ENCODE data around the gene CD2. TPM values are rescaled to one million over a fixed set of nuclear protein-coding genes. Genes with fewer than 3 reads are reported as not detected.

CD2 gene
- total RNA-seq, 6 donors from 2014 or later = 3.8 to 23.5 (median 7.9) TPM

GRCh38 chr1:116775116-116775752 lies 21.0 kb downstream of the CD2 start:
- Histone ChIP-seq H3K4me1 (no peaks in the 10 kb centered on the region), H3K27me3 (no peaks in the 10 kb centered on the region), H3K36me3 (no peaks in the 10 kb centered on the region), H3K9me3 (no peaks in the 10 kb centered on the region), H3K4me3 (no peak overlapping the region), H3K27ac (no peak overlapping the region)
- WGBS, 2 donors = 83 to 87% methylated on average over 29 of the region's 29 CpGs
- TF ChIP-seq EP300 (IDR thresholded peaks at IDR 0.05) (no peak), POLR2AphosphoS5 (IDR thresholded peaks at IDR 0.05) (no peak), CTCF (IDR thresholded peaks at IDR 0.05) (no peak), POLR2A (IDR thresholded peaks at IDR 0.05) (no peak)
- no peak for ATAC-seq (ENCODE audit: low FRiP score in 2 of 2)
- peak in 1 of 2 donors; percentile 68 for DNase-seq

- Histone ChIP-seq H3K36me3 (no peaks in the 10 kb centered on the region), H3K9me3 (no peaks in the 10 kb centered on the region), H3K27ac (no peak overlapping the region), H3K4me1 (no peaks in the 10 kb centered on the region), H3K27me3 (no peaks in the 10 kb centered on the region), H3K4me3 (no peak overlapping the region)
- DNase-seq (no peak), ATAC-seq (ENCODE audit: low FRiP score in 2 of 2) (no peak)
- WGBS, 2 donors = 70 to 78% methylated on average over 3 of the region's 3 CpGs
- TF ChIP-seq POLR2A (IDR thresholded peaks at IDR 0.05) (no peak), CTCF (IDR thresholded peaks at IDR 0.05) (no peak), EP300 (IDR thresholded peaks at IDR 0.05) (no peak), POLR2AphosphoS5 (IDR thresholded peaks at IDR 0.05) (no peak)
Measured at GRCh38 chr1:116777831-116778830, 23.9 kb downstream of the CD2 start.

- DNase-seq = no peak
- ATAC-seq (ENCODE audit: low FRiP score in 2 of 2) = no peak
- no peaks in the 10 kb centered on the region for H3K9me3 ChIP-seq
- H3K4me1 ChIP-seq = no peaks in the 10 kb centered on the region
- 95 to 98% methylated on average over 6 of the region's 6 CpGs for WGBS, 2 donors
- H3K27ac ChIP-seq = no peak overlapping the region
- no peaks in the 10 kb centered on the region for H3K36me3 ChIP-seq
- TF ChIP-seq CTCF (IDR thresholded peaks at IDR 0.05) (no peak), POLR2A (IDR thresholded peaks at IDR 0.05) (no peak), EP300 (IDR thresholded peaks at IDR 0.05) (no peak), POLR2AphosphoS5 (IDR thresholded peaks at IDR 0.05) (no peak)
- no peak overlapping the region for H3K4me3 ChIP-seq
- no peaks in the 10 kb centered on the region for H3K27me3 ChIP-seq
Measured at GRCh38 chr1:116781034-116781433, 26.8 kb downstream of the CD2 start.

- ATAC-seq (ENCODE audit: low FRiP score in 2 of 2) (no peak), DNase-seq (no peak)
- no peaks in the 10 kb centered on the region for H3K36me3 ChIP-seq
- H3K9me3 ChIP-seq = no peaks in the 10 kb centered on the region
- H3K4me1 ChIP-seq = no peaks in the 10 kb centered on the region
- no peak overlapping the region for H3K27ac ChIP-seq
- no peak for TF ChIP-seq POLR2AphosphoS5 (IDR thresholded peaks at IDR 0.05)
- no peak for TF ChIP-seq EP300 (IDR thresholded peaks at IDR 0.05)
- H3K27me3 ChIP-seq = no peaks in the 10 kb centered on the region
- 87% methylated on average over 4 of the region's 4 CpGs for WGBS, 2 donors
- H3K4me3 ChIP-seq = no peak overlapping the region
Measured at GRCh38 chr1:116785006-116785405, 30.8 kb downstream of the CD2 start.

GRCh38 chr1:116786049-116786448 lies 31.8 kb downstream of the CD2 start:
- WGBS, 2 donors = 96 to 100% methylated on average over 1 of the region's 1 CpG
- H3K36me3 ChIP-seq = no peaks in the 10 kb centered on the region
- no peaks in the 10 kb centered on the region for H3K4me1 ChIP-seq
- ATAC-seq (ENCODE audit: low FRiP score in 2 of 2) (no peak), DNase-seq (no peak)
- TF ChIP-seq EP300 (IDR thresholded peaks at IDR 0.05) (no peak), POLR2A (IDR thresholded peaks at IDR 0.05) (no peak), CTCF (IDR thresholded peaks at IDR 0.05) (no peak), POLR2AphosphoS5 (IDR thresholded peaks at IDR 0.05) (no peak)
- no peaks in the 10 kb centered on the region for H3K9me3 ChIP-seq
- no peak overlapping the region for H3K4me3 ChIP-seq
- H3K27me3 ChIP-seq = no peaks in the 10 kb centered on the region
- H3K27ac ChIP-seq = no peak overlapping the region
